H4 (cell line): ENCODE data around the gene DLGAP1. TPM values are rescaled to one million over a fixed set of nuclear protein-coding genes. Genes with fewer than 3 reads are reported as not detected.

Source experiments
- DNase-seq: peaks from one replicate; pipeline ENCODE4 v3.0.0-alpha.2; 2015; ENCODE audit warnings: low spot score
- total RNA-seq: library from RNA; depleted of rRNA; stranded (reverse); fragments of >200 nt; shearing (Covaris generic); gene quantifications from 2 replicates; pipeline ENCODE4 v1.2.3, GENCODE V29; 2014

DLGAP1 gene
- total RNA-seq, 1 experiment from 2014 or later, result not detected

GRCh38 chr18:3692113-3692621 is 762.9 kb downstream of the DLGAP1 start:
- no peak for DNase-seq

- no peak for DNase-seq
Observed at GRCh38 chr18:3691705-3692104, 763.4 kb downstream of the DLGAP1 start.

GRCh38 chr18:3690764-3691066 is 764.4 kb downstream of the DLGAP1 start:
- DNase-seq, result no peak

- no peak for DNase-seq
Observed at GRCh38 chr18:3689986-3690763, 764.9 kb downstream of the DLGAP1 start.

GRCh38 chr18:3689091-3689490 is 766.0 kb downstream of the DLGAP1 start:
- peak; percentile 77 for DNase-seq

- peak; percentile 92 for DNase-seq
Observed at GRCh38 chr18:3688690-3689089, 766.4 kb downstream of the DLGAP1 start.

GRCh38 chr18:3683483-3683882 is 771.6 kb downstream of the DLGAP1 start:
- DNase-seq, result no peak

GRCh38 chr18:3682061-3682460 is 773.0 kb downstream of the DLGAP1 start:
- DNase-seq, result no peak

- no peak for DNase-seq
Observed at GRCh38 chr18:3679241-3679640, 775.9 kb downstream of the DLGAP1 start.

GRCh38 chr18:3675994-3676393 is 779.1 kb downstream of the DLGAP1 start:
- DNase-seq, result no peak

- DNase-seq, result peak; percentile 33
Observed at GRCh38 chr18:3675446-3675845, 779.7 kb downstream of the DLGAP1 start.

- DNase-seq, result no peak
Observed at GRCh38 chr18:3671176-3671575, 783.9 kb downstream of the DLGAP1 start.

- DNase-seq, result no peak
Observed at GRCh38 chr18:3669376-3669775, 785.7 kb downstream of the DLGAP1 start.

- DNase-seq, result no peak
Observed at GRCh38 chr18:3667255-3668137, 787.6 kb downstream of the DLGAP1 start.

- DNase-seq, result no peak
Observed at GRCh38 chr18:3666526-3667254, 788.4 kb downstream of the DLGAP1 start.

- DNase-seq, result peak; percentile 78
Observed at GRCh38 chr18:3665780-3666525, 789.2 kb downstream of the DLGAP1 start.

- no peak for DNase-seq
Observed at GRCh38 chr18:3665204-3665603, 789.9 kb downstream of the DLGAP1 start.

GRCh38 chr18:3664563-3665178 is 790.4 kb downstream of the DLGAP1 start:
- no peak for DNase-seq

- DNase-seq, result no peak
Observed at GRCh38 chr18:3663870-3664512, 791.1 kb downstream of the DLGAP1 start.

GRCh38 chr18:3661989-3662388 is 793.1 kb downstream of the DLGAP1 start:
- DNase-seq, result no peak
